GM21515 (cell line): ENCODE data around the gene RFX3.
A peak's percentile ranks its signal among the peaks of the same experiment; 100 is the strongest.

ENCODE experiments used
- ATAC-seq: cut with Tn5 transposase; IDR thresholded peaks from one replicate; pipeline ENCODE4 v1.9.1; 2021; ENCODE audit not compliant: unreplicated experiment

Gene RFX3

GRCh38 chr9:3478549-3478953 is 47.2 kb downstream of the RFX3 start:
- peak; percentile 44 for ATAC-seq

GRCh38 chr9:3477236-3477834 is 48.5 kb downstream of the RFX3 start:
- ATAC-seq: peak; percentile 25

GRCh38 chr9:3475300-3476020 is 50.3 kb downstream of the RFX3 start:
- no peak for ATAC-seq

GRCh38 chr9:3474821-3475220 is 51.0 kb downstream of the RFX3 start:
- ATAC-seq: no peak

GRCh38 chr9:3473405-3473804 is 52.4 kb downstream of the RFX3 start:
- no peak for ATAC-seq

- ATAC-seq: no peak
These were observed 53.9 kb downstream of the RFX3 start for GRCh38 chr9:3471883-3472282.

GRCh38 chr9:3468421-3469205 is 57.2 kb downstream of the RFX3 start:
- ATAC-seq: no peak

- peak; percentile 90 for ATAC-seq
These were observed 58.1 kb downstream of the RFX3 start for GRCh38 chr9:3467593-3468219.

GRCh38 chr9:3464033-3464638 is 61.7 kb downstream of the RFX3 start:
- ATAC-seq: no peak

GRCh38 chr9:3458806-3459475 is 66.9 kb downstream of the RFX3 start:
- no peak for ATAC-seq

GRCh38 chr9:3457175-3457574 is 68.6 kb downstream of the RFX3 start:
- no peak for ATAC-seq

GRCh38 chr9:3455717-3456116 is 70.1 kb downstream of the RFX3 start:
- ATAC-seq: no peak

- no peak for ATAC-seq
These were observed 70.7 kb downstream of the RFX3 start for GRCh38 chr9:3455094-3455493.

GRCh38 chr9:3451956-3452355 is 73.8 kb downstream of the RFX3 start:
- ATAC-seq: no peak

- no peak for ATAC-seq
These were observed 78.0 kb downstream of the RFX3 start for GRCh38 chr9:3447788-3448187.

- no peak for ATAC-seq
These were observed 78.7 kb downstream of the RFX3 start for GRCh38 chr9:3447143-3447542.

- no peak for ATAC-seq
These were observed 79.5 kb downstream of the RFX3 start for GRCh38 chr9:3446313-3446712.

- no peak for ATAC-seq
These were observed 81.8 kb downstream of the RFX3 start for GRCh38 chr9:3444016-3444415.

- ATAC-seq: peak; percentile 95
These were observed 84.5 kb downstream of the RFX3 start for GRCh38 chr9:3441197-3441816.
